ENCODE results near the gene RHBDL1.
A peak's percentile ranks its signal among the peaks of the same experiment; 100 is the strongest.
"Not testable (repeated sequence)": the region's sequence is repeated elsewhere in the genome, so short reads cannot be mapped to it uniquely, and the experiment has no call there.

Gene RHBDL1

DNA sequence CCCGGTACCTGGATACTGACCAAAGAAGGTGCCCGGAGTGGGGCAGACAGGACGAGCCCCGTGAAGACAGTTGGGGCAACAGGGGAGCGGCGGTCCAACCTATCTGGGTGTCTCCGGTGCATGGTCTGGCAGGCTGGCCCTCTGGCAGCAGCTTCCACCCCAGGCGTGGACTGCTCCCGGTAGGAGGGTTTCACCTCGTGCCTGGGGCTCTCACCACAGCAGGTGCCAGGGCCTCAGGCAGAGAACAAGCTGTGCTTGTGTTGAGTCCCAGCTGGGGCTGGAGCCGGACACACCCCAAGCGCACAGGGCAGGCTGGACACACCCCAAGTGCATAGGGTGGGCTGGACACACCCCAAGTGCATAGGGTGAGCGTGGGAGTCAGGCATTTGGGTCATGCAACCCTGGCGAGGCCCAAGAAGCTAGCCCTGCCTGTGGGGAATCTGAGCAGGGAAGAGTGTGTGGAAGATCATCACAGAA is 31.6 kb downstream of the RHBDL1 start:
- DNase-seq (ENCODE audit: low read depth): no peak

DNA sequence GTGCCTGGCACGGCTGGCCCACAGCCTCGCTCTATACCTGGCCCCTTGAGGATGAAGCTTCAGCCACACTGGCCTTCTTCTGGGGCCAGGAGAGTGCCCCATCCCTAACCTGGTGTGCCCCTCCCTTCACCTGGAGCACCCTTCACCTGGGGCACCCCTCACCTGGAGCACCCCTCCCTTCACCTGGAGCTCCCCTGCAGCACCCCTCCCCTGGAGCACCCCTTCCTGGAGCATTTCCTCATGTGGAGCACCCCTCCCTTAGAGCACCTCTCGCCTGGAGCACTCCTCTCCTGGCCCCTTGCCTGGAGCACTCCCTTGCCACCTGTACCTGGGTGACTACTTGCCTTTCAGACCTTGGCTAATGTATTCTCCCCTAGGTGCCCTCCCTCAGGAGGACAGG is 32.5 kb downstream of the RHBDL1 start:
- no peak for DNase-seq (ENCODE audit: low read depth)

DNA sequence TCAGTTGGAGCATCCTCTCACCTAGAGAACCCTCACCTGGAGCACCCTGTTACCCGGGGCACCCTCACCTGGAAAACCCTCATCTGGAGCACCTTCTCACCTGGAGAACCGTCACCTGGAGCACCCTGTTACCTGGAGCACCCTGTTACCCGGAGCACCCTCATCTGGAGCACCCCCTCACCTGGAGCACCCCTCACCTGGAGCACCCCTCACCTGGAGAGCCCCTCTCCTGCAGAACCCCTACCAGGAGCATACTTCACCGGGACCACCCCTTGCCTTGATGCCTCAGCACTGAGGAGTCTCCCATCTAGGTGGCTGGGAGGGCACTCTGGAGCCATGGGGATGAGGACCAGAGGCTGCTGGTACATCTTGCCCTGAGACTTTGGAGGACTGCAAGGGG is 33.5 kb downstream of the RHBDL1 start:
- DNase-seq (ENCODE audit: low read depth): no peak

DNA sequence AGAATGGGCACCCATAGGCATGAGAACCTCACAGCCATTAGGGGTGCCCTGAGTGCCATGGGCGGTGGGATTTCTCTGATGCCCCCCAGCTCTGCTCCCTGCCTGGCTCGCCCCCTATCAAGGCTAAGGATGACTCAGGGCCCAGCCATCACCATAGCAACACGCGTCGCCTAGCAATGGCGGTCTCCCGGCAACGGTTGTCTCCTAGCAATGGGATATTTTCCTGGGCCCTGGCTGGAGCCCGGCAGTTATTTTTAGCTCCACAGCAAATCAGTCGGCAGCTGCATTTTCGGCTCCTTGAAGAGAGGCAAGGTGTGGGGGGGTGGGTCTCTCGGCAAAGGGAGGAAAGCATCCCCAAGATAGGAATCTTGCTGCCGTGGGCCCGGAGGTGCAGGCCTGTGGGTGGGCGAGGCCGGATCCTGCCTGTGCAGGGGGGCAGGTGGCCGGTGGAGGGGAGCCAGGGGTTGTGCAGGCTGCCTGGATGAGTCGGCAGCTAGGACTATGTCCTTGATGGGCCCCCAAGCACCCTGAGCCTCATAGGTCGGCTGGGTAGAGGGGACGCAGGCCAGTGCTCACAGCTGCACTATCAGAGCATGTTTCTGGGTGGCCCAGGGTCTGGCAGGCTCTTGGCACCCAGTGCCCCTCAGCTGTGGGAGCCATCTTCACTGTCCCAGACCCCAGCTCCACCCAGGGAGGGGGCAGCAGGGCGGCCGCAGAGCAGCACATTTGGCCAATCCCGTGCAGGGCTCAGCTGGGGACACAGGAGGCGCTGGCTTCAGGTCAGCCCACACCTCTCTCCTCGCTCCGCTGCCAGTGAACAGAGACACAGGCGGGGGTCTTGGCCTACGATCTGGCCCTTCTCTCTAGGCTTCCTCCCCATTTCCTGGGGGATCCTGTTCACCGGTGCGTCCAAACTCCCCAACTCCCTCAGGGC is 34.4 kb downstream of the RHBDL1 start:
- DNase-seq (ENCODE audit: low read depth): no peak

DNA sequence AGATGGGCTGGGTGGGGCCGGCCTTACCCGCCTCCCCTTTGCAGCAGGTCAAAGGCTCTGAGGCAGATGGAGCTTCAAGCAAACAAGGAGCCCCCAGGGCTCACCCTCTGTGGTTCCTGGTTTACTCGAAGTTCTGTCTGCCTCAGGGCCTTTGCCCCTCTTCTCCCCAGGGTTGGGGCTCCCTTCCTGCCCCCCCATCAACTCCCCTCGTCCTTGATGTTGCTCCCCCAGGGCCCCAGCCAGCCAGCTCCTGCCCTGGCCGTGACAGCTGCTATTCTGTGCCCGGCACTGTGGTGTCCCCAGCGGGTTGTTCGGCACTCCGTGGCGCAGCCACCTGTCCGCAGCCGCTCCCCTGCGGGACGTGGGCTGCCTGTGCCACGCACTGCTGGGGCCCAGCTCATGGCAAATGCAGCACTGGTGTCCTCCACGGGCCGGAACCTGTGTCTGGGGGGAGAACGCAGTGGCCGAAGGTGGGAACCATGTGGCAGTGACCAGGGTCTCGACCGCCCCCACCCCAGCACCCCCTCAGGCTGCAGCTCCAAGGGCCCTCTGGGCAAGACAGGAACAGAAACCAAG is 35.1 kb downstream of the RHBDL1 start:
- no peak for DNase-seq (ENCODE audit: low read depth)

DNA sequence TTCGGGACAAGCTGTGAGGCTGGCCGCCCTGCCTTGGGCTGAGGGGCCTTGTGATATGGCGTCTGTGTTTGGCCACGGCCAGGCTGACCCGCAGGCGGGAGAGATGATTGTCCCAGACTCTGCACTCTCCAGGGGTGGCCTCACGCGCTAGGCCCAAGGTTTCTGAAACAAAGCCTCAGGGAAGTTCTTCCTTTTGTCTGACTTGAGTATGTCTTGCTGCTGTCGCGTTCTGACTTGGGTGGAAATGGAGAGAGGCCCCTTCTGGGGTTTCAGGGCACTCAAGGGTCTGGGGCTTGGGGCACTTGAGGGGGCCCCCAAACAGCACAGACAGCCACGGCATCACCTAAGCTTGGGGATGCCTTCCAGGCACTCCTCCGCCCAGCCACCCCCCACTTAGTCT is 35.6 kb downstream of the RHBDL1 start:
- DNase-seq (ENCODE audit: low read depth): no peak

DNA sequence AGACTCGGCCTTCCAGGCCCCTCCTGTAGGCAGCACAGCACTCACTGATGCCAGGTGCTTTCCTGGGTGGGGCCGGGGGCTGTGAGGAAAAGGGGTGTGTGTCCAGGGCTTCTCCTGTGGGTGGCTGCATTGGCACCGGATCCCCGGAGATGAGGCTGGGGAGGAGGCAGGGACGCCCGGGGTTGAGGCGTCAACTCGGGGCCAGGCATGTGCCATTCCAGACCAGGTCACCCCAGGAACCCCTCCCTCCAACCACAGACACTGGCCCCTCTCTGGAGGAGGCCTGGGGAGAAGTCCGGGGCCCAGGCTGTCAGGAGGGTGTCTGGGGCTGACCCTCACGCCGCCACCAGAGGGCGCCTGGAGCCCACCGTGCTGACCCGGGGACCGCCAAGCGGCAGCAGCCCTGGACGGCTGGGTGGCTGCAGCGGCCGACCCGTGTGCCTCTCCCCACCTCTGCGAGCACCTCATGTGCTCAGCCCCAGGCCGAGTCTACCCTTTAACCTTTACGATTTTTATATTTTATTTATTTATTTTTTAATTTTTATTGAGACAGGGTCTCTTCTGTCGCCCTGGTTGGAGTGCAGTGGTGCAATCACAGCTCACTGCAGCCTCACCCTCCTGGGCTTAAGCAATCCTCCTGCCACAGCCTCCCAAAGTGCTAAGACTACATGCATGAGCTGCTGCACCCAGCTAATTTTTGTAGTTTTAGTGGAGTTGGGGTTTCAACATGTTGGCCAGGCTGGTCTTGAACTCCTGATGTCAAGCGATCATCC is 36.3 kb downstream of the RHBDL1 start:
- DNase-seq (ENCODE audit: low read depth): peak; percentile 74

DNA sequence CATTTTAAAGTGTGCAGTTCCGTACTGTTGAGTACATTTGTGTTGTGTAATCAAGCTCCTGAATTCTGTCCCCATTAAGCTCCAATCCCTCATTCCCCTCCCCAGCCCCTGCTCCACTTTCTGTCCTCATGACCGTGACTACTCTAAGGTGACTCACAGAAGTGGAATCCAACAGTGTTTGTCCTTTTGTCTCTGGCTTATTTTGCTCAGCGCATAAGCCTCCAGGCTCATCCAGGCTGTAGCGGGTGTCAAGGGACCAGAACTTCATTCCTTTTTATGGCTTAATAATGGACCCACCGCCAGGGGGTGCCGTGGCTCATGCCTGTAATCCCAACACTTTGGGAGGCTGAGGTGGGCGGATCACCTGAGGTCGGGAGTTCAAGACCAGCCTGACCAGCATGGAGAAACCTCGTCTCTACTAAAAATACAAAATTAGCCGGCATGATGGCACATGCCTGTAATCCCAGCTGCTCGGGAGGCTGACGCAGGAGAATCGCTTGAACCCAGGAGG is 37.3 kb downstream of the RHBDL1 start:
- DNase-seq (ENCODE audit: low read depth): not testable (repeated sequence)

DNA sequence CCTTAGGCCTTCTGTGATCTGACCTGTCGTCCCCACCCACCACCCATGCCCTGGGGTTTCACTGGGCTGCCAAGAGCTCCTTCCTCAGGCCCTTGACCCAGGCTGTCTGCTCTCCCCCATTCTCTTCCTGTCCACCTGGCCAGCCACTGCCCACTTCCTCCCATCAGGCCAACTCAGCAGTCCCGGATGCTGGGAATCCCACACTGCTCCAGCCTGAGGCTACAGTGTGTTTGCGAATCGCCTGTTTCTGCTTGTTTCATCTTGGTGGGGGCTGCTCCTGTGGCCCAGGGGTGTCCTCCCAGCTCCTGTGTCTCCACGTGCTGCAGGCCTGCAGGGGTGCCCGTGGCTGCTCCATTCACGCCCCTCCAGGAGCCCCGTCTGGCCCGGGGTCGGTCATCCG is 38.6 kb downstream of the RHBDL1 start:
- no peak for DNase-seq (ENCODE audit: low read depth)

DNA sequence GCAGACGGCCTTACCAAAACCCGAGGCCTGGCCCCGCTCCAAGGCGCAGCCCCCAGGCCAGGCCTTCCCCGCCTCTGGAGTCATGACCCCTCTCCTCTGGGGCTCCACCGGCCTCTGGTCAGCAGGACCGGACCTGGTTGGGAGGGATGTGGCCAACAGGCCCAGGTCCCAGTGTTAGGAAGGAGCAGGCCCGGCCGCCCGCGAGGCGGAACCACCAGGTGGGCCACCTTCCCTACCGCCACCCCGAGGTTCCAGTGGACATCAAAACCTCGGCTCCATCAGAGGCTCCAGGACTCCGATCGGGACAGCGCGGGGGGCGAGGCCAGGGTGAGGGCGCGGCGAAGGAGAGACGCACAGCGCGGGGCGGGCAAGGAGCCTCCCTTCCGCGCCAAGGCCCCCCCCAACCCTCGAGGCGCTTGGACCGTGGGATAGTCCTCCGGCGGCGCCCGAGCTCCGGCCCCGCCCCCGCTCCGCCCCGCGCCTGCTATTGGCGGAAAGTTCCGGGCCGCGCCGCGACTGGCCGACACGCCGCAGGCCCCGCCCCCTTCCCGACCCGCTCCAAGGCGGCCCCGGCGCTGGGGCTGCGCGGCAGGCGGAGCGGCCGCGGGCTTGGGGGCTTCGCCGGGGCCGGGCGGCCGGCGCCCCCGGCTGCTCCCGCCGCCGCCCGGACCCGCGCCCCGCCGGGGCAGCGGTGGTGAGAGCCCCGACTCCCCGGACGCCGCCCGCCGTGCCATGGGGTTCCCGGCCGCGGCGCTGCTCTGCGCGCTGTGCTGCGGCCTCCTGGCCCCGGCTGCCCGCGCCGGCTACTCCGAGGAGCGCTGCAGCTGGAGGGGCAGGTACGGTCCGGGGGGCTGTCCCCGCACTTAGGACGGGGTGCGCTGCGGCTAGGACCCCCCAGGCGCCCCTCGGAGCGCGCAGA is 39.3 kb downstream of the RHBDL1 start, which contains the start of gene METRN:
Gene METRN, plus strand, starts transcription at position 561 of the 919 bp plus-strand sequence. Its CDS starts 172 bp downstream, at position 733.
- peak; percentile 88 for DNase-seq (ENCODE audit: low read depth)

DNA sequence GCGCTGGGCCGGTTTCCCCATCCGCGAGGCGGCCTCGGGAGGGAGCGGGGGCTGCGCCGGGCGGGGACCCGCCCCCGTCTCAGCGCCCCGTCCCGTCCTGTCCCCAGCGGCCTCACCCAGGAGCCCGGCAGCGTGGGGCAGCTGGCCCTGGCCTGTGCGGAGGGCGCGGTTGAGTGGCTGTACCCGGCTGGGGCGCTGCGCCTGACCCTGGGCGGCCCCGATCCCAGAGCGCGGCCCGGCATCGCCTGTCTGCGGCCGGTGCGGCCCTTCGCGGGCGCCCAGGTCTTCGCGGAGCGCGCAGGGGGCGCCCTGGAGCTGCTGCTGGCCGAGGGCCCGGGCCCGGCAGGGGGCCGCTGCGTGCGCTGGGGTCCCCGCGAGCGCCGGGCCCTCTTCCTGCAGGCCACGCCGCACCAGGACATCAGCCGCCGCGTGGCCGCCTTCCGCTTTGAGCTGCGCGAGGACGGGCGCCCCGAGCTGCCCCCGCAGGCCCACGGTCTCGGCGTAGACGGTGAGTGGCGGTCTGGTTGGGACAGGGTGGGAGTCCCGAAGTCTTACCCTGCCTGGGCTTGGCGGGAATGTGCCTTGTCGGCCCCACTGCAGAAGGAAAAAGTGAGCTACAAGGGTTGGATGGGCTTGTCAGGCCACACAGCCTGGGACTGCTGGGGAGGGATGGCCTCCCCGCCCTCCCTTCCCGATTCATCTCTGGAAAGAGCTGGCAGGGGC is 40.2 kb downstream of the RHBDL1 start:
- DNase-seq (ENCODE audit: low read depth): no peak

DNA sequence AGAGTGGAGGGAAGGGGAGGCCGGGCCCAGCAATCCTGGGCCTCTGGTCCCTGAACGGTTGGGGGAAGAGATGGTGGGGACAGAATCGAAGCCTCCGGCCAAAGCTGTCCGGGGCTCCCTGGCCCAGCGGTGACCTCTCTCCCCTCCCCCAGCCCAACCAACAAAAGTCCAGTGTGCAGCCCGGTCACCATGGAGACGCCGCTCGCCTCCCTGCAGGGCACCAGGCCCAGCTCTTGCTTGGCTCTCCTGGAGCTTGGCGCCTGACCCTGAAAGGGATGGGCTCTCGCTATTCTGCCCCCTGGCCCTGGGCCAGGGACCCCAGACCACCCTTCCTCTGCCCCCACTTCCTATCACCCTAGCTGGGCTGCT is 40.7 kb downstream of the RHBDL1 start:
- no peak for DNase-seq (ENCODE audit: low read depth)

DNA sequence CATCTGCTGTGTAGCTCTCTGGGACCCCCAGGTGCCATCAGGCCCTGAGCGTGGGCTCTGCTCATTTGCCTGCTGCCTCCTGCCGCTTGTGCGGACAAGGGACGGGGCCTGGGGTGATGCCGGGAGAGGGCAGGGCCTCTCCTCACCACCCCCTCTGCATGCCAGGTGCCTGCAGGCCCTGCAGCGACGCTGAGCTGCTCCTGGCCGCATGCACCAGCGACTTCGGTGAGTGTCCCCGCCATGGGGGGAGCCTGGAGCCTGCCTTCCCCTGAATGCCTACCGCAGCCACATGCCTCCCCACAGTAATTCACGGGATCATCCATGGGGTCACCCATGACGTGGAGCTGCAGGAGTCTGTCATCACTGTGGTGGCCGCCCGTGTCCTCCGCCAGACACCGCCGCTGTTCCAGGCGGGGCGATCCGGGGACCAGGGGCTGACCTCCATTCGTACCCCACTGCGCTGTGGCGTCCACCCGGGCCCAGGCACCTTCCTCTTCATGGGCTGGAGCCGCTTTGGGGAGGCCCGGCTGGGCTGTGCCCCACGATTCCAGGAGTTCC is 41.4 kb downstream of the RHBDL1 start:
- DNase-seq (ENCODE audit: low read depth): no peak

DNA sequence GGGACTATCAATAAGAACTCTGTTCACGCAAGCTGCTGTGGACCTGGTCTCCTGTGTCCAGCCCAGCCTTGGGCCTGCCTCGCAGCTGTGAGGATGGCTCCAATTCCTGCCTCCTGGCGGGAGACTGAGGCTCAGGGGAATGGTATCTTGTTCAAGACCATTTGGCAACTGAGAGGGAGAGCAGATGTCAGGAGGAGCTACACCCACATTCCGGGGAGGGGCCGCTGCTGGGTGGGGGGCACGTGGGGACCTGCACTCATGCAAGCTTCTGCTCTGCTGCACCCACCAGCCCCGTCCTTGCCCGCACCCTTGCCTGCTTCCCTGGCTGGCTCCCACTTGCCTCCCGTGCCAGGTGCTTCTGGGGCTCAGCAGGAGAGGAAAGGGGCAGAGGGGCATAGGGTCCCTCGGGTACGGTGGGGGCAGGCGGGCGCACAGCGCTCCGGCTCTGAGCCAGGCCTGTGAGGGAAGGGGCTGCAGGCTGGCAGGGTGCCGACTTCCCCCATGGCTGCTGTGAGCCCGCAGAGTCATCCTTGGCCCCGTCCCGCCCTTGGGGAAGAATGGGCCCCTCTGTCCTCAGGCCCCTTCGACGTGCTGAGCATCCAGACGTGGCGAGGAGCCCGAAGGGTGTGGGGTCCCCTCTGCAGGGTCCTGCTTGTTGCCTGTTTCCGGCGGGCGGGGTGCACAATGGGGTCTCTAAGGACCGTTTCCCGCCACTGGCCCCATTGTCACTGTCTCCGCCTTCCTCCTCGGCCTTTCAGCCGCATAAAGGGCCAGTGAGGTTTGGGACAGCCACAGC is 42.2 kb downstream of the RHBDL1 start:
- DNase-seq (ENCODE audit: low read depth): no peak

DNA sequence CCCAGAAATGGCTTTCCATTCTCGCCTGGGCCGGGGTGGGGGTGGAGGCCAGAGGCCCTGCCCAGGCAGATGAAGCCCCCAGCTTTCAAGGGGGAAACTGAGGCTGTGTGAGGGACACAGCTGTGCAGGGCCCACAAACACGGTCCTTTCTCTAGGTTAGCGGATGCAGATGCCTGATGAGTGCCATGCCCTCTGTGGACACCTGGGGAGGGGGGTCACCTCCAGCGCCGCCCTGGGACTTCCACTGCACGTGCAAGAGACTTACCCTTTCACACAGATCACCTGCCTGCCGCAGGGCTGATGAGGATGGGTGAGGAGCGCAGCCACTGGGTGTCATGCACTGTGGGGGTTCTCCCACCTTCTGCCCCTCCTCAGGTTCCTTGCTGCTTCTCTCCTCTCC is 42.9 kb downstream of the RHBDL1 start:
- DNase-seq (ENCODE audit: low read depth): no peak

DNA sequence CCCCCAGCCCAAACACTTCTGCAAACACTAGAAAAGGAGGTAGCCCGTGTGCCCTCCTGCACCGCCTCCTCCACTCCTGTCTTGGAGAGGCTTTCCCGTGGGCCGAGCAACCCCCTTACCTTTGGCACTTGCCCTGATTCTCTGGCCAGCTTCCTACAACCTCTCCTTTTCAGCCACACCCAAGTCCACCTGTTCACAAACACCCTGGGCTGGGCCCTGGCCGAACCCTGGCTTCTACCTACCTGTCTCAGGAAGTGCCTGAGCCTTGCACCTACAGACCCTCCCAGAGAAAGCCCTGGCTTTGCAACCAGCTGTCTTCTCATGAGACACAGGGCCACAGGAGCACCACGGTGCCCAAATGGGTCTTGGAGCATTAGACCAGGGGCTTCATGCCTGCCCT is 43.5 kb downstream of the RHBDL1 start:
- DNase-seq (ENCODE audit: low read depth): no peak

DNA sequence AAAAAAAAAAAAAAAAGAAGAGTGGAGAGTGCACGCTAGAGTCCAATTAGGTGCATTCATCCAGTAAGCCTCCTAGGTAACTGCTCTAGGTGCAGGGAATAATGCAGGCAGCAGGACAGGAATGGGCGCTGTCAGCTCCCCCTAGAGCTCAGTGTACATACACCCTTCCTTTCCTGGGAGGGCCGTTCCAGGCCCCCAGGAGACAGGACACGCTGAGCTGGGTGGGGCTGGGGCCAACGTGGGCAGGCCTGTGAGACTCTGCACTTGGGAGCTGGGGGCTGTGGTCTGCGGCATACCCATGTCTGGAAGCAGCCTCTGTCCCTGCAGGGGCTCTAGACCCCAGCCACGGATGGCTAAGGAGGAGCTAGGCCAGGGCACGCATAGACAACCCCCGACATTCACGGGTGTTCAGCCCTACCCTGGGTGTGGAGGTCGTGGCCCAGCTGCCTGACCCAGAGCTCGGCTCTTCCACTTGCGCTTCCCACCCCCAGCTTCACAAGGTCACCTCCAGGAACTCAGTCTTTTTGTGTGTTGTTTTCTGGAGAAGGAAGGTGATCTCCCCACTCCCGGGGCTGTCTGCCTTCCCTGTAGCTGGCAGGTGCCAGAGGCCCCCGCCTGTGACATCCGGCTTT is 44.5 kb downstream of the RHBDL1 start:
- no peak for DNase-seq (ENCODE audit: low read depth)

DNA sequence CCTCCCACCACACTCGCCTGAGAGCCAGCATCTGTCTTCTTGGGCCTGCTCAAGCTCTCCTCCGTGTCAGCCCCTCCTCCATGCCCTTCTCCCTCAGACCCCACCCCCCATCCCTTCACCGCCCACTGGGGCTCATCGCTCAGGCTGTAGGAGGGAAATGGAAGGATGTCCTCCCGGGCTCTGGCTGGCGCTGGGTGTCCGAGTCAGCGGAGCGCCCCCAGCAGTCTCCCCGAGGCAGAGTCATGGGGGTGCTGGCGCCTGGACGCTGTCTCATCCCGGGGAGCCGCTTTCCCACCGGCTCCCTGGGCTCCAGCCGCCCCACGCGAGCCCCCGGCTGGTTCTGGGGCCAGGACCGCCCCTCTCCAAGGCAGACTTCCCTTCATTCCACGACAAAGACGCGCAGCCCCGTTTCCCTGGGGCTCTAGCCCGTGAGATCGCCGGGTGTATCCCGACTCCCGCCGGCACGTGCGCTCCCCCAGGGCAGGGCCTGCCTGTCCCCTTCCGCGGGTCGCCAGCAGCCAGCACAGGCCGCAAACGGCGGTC is 45.0 kb downstream of the RHBDL1 start:
- DNase-seq (ENCODE audit: low read depth): no peak
